Gastrocnemius medialis (tissue), 4 donors: ENCODE measurements around the gene ARHGAP22. TPM values are rescaled to one million over a fixed set of nuclear protein-coding genes. Genes with fewer than 3 reads are reported as not detected.
"Not testable (repeated sequence)": the region's sequence is repeated elsewhere in the genome, so short reads cannot be mapped to it uniquely, and the experiment has no call there.

Experiments
- ATAC-seq, 2 donors: fragments of 150-250 bp; one replicate each; pipeline ENCODE4 v1.9.1; 2016
- DNase-seq, 2 donors: peaks; one replicate each; pipeline ENCODE4 v3.0.0-alpha.2; 2019
- H3K27ac ChIP-seq, 4 donors: fragments of 200-600 bp; sonication (generic); 1 replicate in 1 of 4; 2 replicates in 3 of 4; pipeline ENCODE4 v1.5.1; 2016 to 2018; ENCODE audit warnings: mild to moderate bottlenecking in 2 of 4, moderate library complexity in 1 of 4
- H3K27me3 ChIP-seq, 3 donors: fragments of 200-600 bp; sonication (generic) in 2 of 3; 1 replicate in 1 of 3; 2 replicates in 2 of 3; pipeline versions ENCODE4 v1.5.1 to v1.6.0; 2016 to 2019; ENCODE audit warnings: mild to moderate bottlenecking in 1 of 3, moderate library complexity in 1 of 3
- H3K36me3 ChIP-seq, 2 donors: fragments of 200-600 bp; sonication (generic) in 1 of 2; one replicate each; pipeline ENCODE4 v1.5.1; 2017 to 2018
- H3K4me1 ChIP-seq, 2 donors: fragments of 200-600 bp; sonication (generic) in 1 of 2; one replicate each; pipeline ENCODE4 v1.5.1; 2016 to 2017; ENCODE audit warnings: mild to moderate bottlenecking in 2 of 2
- H3K4me3 ChIP-seq, 4 donors: fragments of 200-600 bp; sonication (generic) in 3 of 4; 1 replicate in 1 of 4; 2 replicates in 3 of 4; pipeline ENCODE4 v1.5.1; 2016 to 2019; ENCODE audit warnings: mild to moderate bottlenecking in 2 of 4
- H3K9me3 ChIP-seq, 3 donors: fragments of 200-600 bp; sonication (generic) in 2 of 3; 1 replicate in 1 of 3; 2 replicates in 2 of 3; pipeline ENCODE4 v1.5.1; 2016 to 2019
- CTCF ChIP-seq, 5 experiments: fragments of 450-650 bp in 3 of 5; fragments of 200-600 bp in 2 of 5; sonication (generic) in 2 of 5; IDR thresholded peaks in 4 of 5; conservative IDR thresholded peaks in 1 of 5; 1 replicate in 4 of 5; 2 replicates in 1 of 5; pipeline ENCODE4 v1.5.1; 2016 to 2019; ENCODE audit warnings: antibody characterized with exemption in 5 of 5, mild to moderate bottlenecking in 3 of 5, moderate library complexity in 3 of 5
- POLR2A ChIP-seq, 2 donors: fragments of 450-650 bp; IDR thresholded peaks; one replicate each; pipeline ENCODE4 v1.6.1; 2017; ENCODE audit warnings: antibody characterized with exemption in 2 of 2, mild to moderate bottlenecking in 2 of 2, moderate library complexity in 2 of 2
- in situ Hi-C, 4 donors: fragments of 200-750 bp; cut with MboI; loops; one replicate each; pipeline versions ENCODE4 v1.15.0 to v1.8.0; 2017; ENCODE audit warnings: low sequenced_read_pairs in 4 of 4
- intact Hi-C: fragments of 100-400 bp; cut with DNase I; formaldehyde crosslinking; loops from one replicate; pipeline ENCODE4 v1.15.1; 2023; ENCODE audit warnings: low total_unique reads
- total RNA-seq, 4 donors: library from RNA; depleted of rRNA; stranded (reverse); fragments of >200 nt; gene quantifications; one replicate each; pipeline versions ENCODE4 v1.1.0 to v1.2.3, GENCODE V29; 2016

The ARHGAP22 gene
- total RNA-seq, 4 donors from 2014 or later, result 0.69 to 0.92 (median 0.72) TPM; not detected in 1

- DNase-seq, result no peak
- intact Hi-C loops, result no loop called here
- Histone ChIP-seq H3K9me3 (no peaks in the 10 kb centered on the region), H3K36me3 (peaks cover 0 to 21% of the 10 kb centered on the region in 2 donors), H3K4me1 (no peaks in the 10 kb centered on the region), H3K27ac (no peak overlapping the region), H3K4me3 (no peak overlapping the region), H3K27me3 (no peaks in the 10 kb centered on the region)
- in situ Hi-C loops, result no loop called here
- TF ChIP-seq CTCF (IDR thresholded peaks at IDR 0.05 in 4 of 5, conservative IDR thresholded peaks at IDR 0.05 in 1 of 5) (no peak), POLR2A (IDR thresholded peaks at IDR 0.05) (no peak)
- no peak for ATAC-seq
Measured at GRCh38 chr10:48423884-48424283, 181.0 kb downstream of the ARHGAP22 start.

GRCh38 chr10:48421862-48422261, 183.0 kb downstream of the ARHGAP22 start:
- ATAC-seq, H3K27me3 ChIP-seq, H3K4me3 ChIP-seq, H3K9me3 ChIP-seq, in situ Hi-C loops, intact Hi-C loops, DNase-seq, H3K27ac ChIP-seq, H3K4me1 ChIP-seq: not testable (repeated sequence)
- H3K36me3 ChIP-seq, result peaks cover 0 to 14% of the 10 kb centered on the region in 2 donors

- DNase-seq (no peak), ATAC-seq (no peak)
- TF ChIP-seq POLR2A (IDR thresholded peaks at IDR 0.05), result no peak
- TF ChIP-seq CTCF (IDR thresholded peaks at IDR 0.05 in 4 of 5, conservative IDR thresholded peaks at IDR 0.05 in 1 of 5), result no peak
- Histone ChIP-seq H3K9me3 (no peaks in the 10 kb centered on the region), H3K36me3 (peaks cover 0 to 7% of the 10 kb centered on the region in 2 donors), H3K27me3 (no peaks in the 10 kb centered on the region), H3K27ac (no peak overlapping the region), H3K4me3 (no peak overlapping the region), H3K4me1 (peaks cover 0 to 3% of the 10 kb centered on the region in 2 donors)
- in situ Hi-C loops, result no loop called here
- intact Hi-C loops, result no loop called here
Measured at GRCh38 chr10:48419714-48420113, 185.2 kb downstream of the ARHGAP22 start.

- intact Hi-C loops (no loop called here), in situ Hi-C loops (no loop called here)
- H3K36me3 ChIP-seq, result peaks cover 0 to 7% of the 10 kb centered on the region in 2 donors
- no peak overlapping the region for H3K27ac ChIP-seq
- ATAC-seq (no peak), DNase-seq (no peak)
- TF ChIP-seq CTCF (IDR thresholded peaks at IDR 0.05 in 4 of 5, conservative IDR thresholded peaks at IDR 0.05 in 1 of 5) (no peak), POLR2A (IDR thresholded peaks at IDR 0.05) (no peak)
- no peak overlapping the region for H3K4me3 ChIP-seq
- H3K4me1 ChIP-seq, result peaks cover 0 to 3% of the 10 kb centered on the region in 2 donors
- H3K27me3 ChIP-seq, result no peaks in the 10 kb centered on the region
- no peaks in the 10 kb centered on the region for H3K9me3 ChIP-seq
Measured at GRCh38 chr10:48418189-48418788, 186.6 kb downstream of the ARHGAP22 start.

GRCh38 chr10:48417374-48417773, 187.5 kb downstream of the ARHGAP22 start:
- in situ Hi-C loops (no loop called here), intact Hi-C loops (no loop called here)
- Histone ChIP-seq H3K4me3 (no peak overlapping the region), H3K4me1 (peaks cover 0 to 3% of the 10 kb centered on the region in 2 donors), H3K27ac (no peak overlapping the region), H3K9me3 (peaks cover 0 to 5% (median 0%) of the 10 kb centered on the region in 3 donors), H3K36me3 (peaks cover 0 to 15% of the 10 kb centered on the region in 2 donors), H3K27me3 (no peaks in the 10 kb centered on the region)
- TF ChIP-seq CTCF (IDR thresholded peaks at IDR 0.05 in 4 of 5, conservative IDR thresholded peaks at IDR 0.05 in 1 of 5) (no peak), POLR2A (IDR thresholded peaks at IDR 0.05) (no peak)
- DNase-seq (no peak), ATAC-seq (no peak)
